HFF-Myc (cell line): ENCODE data around the gene FEZF2.

ENCODE experiments used
- DNase-seq: peaks from one replicate; pipeline ENCODE4 v3.0.0-alpha.2; 2011; ENCODE audit warnings: low read depth; ENCODE audit errors: extremely low read depth
- H3K4me3 ChIP-seq: replicated peaks from 2 replicates; pipeline ENCODE4 v1.5.1; 2011; ENCODE audit warnings: low read depth, mild to moderate bottlenecking, control low read depth, low read length
- TF ChIP-seq, protein P1 (sequence below): IDR thresholded peaks from 2 replicates; pipeline ENCODE4 v1.5.1; 2012; ENCODE audit warnings: mild to moderate bottlenecking, low read depth, low read length, control low read depth; ENCODE audit errors: missing control alignments

Gene FEZF2

DNA sequence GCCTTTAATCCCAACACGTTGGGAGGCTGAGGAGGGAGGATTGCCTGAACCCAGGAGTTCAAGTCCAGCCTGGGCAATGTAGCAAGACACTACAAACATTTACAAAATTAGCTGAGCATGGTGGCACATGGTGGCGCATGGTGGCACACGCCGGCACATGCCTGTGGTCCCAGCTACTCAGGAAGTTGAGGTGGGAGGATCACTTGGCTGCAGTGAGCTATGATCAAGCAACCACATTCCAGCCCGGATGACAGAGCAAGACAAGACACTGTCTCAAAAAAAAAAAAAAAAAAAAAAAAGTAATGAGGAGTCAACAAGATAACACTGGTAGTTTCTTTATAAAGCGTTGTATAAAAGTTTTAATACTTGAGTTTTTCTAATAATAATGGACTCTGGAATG lies 10.1 kb downstream of the FEZF2 start:
- no peak overlapping the region for H3K4me3 ChIP-seq
- no peak for DNase-seq
- TF ChIP-seq, protein P1, sequence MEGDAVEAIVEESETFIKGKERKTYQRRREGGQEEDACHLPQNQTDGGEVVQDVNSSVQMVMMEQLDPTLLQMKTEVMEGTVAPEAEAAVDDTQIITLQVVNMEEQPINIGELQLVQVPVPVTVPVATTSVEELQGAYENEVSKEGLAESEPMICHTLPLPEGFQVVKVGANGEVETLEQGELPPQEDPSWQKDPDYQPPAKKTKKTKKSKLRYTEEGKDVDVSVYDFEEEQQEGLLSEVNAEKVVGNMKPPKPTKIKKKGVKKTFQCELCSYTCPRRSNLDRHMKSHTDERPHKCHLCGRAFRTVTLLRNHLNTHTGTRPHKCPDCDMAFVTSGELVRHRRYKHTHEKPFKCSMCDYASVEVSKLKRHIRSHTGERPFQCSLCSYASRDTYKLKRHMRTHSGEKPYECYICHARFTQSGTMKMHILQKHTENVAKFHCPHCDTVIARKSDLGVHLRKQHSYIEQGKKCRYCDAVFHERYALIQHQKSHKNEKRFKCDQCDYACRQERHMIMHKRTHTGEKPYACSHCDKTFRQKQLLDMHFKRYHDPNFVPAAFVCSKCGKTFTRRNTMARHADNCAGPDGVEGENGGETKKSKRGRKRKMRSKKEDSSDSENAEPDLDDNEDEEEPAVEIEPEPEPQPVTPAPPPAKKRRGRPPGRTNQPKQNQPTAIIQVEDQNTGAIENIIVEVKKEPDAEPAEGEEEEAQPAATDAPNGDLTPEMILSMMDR: no peak

GRCh38 chr3:62361824-62362223 lies 11.5 kb downstream of the FEZF2 start:
- no peak overlapping the region for H3K4me3 ChIP-seq
- DNase-seq: no peak
- TF ChIP-seq, protein P1: no peak

GRCh38 chr3:62361261-62361660 lies 12.1 kb downstream of the FEZF2 start:
- no peak for DNase-seq
- TF ChIP-seq, protein P1: no peak
- no peak overlapping the region for H3K4me3 ChIP-seq

DNA sequence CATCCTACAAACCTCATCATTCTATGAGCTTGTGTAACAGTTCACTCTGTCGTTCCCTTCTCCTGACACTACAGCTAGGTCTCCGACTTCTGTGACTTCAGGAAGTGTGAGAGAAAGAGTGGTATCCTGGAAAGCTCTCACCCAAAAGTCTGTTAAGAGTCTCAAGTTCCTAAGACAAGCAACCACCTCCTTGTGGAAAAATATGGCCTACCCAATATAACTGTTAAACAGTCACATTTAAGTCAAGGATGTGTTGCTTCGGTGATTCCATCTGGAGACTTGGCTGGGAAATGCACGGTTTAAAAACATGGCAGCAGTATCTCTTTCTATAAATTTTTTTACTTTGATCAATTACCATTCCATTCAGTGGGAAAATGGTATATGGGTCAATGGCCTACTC lies 13.8 kb downstream of the FEZF2 start:
- no peak overlapping the region for H3K4me3 ChIP-seq
- no peak for DNase-seq
- TF ChIP-seq, protein P1: no peak

- no peak for DNase-seq
- TF ChIP-seq, protein P1: no peak
Observed at GRCh38 chr3:62356356-62356755, 17.0 kb downstream of the FEZF2 start.

GRCh38 chr3:62355703-62356102 lies 17.6 kb downstream of the FEZF2 start:
- DNase-seq: no peak
- TF ChIP-seq, protein P1: no peak
- H3K4me3 ChIP-seq: no peak overlapping the region

More at GRCh38 chr3:62356356-62356755, 17.0 kb downstream of the FEZF2 start:
- no peak overlapping the region for H3K4me3 ChIP-seq

GRCh38 chr3:62343755-62344154 lies 29.6 kb downstream of the FEZF2 start:
- TF ChIP-seq, protein P1: no peak
- no peak for DNase-seq
- no peak overlapping the region for H3K4me3 ChIP-seq
